Tibial nerve (tissue), 4 donors: ENCODE results near the gene DLX4.

Experiments used
- CTCF ChIP-seq, 5 experiments: fragments of 200-600 bp in 3 of 5; fragments of 450-650 bp in 2 of 5; sonication (generic) in 3 of 5; IDR thresholded peaks; one replicate each; pipeline ENCODE4 v1.5.1; 2016 to 2019; ENCODE audit warnings: antibody characterized with exemption in 5 of 5, mild to moderate bottlenecking in 3 of 5, moderate library complexity in 2 of 5
- EP300 ChIP-seq, 2 donors: sonication (generic); formaldehyde crosslinking; IDR thresholded peaks; one replicate each; pipeline ENCODE4 v1.6.1; 2017; ENCODE audit warnings: antibody characterized with exemption in 2 of 2, mild to moderate bottlenecking in 1 of 2
- POLR2A ChIP-seq, 2 donors: fragments of 450-650 bp; IDR thresholded peaks; one replicate each; pipeline ENCODE4 v1.6.1; 2017; ENCODE audit warnings: antibody characterized with exemption in 2 of 2, mild to moderate bottlenecking in 2 of 2, moderate library complexity in 2 of 2

DNA sequence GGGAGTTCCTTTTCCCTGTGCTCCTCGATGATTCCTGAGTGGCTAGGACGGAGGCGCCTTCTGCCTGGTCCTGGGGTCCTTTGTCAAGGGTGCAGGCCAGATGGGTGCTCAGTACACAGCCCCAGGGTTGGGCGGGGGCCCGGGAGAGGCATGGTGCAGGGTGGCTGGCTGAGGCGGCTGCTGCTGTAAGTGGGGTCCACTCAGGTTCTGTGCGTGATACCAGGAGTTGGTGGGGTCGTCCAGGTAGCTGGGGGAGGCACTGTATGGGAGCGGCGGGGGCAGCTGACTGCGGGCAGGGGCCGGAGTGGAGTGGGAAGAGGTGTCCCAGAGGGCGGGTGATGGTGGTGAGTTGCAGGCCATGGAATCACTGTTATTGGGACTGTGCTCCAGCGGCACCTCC, 22.4 kb downstream of the DLX4 start:
- TF ChIP-seq CTCF (IDR thresholded peaks at IDR 0.05) (no peak), POLR2A (IDR thresholded peaks at IDR 0.05) (no peak), EP300 (IDR thresholded peaks at IDR 0.05) (no peak)
